GM19438 (cell line): Measurements from ENCODE around the gene RHBDD1.
"Not testable (repeated sequence)": the region's sequence is repeated elsewhere in the genome, so short reads cannot be mapped to it uniquely, and the experiment has no call there.

Source experiments
- ATAC-seq: cut with Tn5 transposase; IDR thresholded peaks from one replicate; pipeline ENCODE4 v1.9.1; 2021; ENCODE audit warnings: low read depth; ENCODE audit not compliant: unreplicated experiment

Gene RHBDD1

DNA sequence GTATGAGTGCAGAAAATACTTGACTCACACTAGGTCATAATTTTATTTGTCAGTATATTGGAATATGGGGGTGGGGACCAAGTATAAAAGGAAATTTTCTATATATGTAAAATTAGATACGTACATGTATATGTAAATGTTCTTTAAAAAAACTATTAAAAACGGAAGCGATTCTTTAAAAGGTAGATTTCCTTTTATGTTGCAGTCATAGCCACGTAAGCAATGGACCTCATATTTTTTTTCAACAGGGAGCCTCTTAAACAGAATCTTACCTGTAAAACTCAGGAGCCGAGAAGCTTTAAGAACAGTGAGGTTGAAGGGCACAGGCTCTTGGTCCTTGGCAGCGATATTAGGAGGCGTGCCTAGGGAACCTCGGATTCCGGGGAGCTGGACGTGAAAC, 3.3 kb downstream of the RHBDD1 start:
- no peak for ATAC-seq

- no peak for ATAC-seq
These were observed 4.1 kb downstream of the RHBDD1 start for GRCh38 chr2:226839951-226840350.

DNA sequence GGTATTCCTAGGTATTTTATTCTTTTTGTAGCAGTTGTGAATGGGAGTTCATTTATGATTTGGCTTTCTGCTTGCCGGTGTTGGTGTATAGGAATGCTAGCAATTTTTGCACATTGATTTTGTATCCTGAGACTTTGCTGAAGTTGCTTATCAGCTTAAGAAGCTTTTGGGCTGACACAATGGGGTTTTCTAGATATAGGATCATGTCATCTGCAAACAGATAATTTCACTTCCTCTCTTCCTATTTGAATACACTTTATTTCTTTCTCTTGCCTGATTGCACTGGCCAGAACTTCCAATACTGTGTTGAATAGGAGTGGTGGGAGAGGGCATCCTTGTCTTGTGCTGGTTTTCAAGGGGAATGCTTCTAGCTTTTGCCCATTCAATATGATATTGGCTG, 7.1 kb downstream of the RHBDD1 start:
- not testable (repeated sequence) for ATAC-seq

DNA sequence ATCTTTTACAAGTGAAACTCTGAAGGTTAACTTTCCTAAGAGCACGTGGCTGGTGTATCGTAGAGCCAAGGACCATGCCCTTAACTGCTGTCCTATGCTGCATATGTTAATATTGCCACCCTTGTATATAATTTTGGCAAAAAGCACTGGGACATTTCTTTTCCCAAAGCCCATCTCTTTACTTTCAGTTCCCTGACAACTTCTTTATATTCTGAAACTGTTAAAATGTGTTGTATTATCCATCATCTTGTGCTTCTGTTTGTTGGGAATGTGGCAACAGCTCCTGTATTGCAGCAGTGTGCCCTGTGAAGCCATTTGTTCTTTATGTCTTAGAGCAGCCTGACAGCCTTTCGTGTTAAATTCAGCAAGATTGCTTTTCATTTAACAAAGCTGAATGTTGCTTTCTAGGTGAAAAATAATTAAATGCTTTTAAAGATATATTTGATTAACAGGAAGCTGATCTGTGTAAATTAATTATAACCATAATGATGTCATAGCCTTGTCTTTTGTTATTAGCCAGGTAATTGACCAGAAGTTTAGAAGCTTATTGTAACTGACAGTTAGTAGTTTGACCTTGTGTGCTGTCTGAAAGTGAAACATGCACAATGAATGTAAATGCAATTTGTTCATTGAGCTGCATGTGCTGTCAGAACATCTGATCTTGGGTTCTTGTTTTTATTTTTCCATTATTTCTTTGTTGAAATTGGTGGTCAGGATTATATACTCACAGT, 9.7 kb downstream of the RHBDD1 start:
- no peak for ATAC-seq

DNA sequence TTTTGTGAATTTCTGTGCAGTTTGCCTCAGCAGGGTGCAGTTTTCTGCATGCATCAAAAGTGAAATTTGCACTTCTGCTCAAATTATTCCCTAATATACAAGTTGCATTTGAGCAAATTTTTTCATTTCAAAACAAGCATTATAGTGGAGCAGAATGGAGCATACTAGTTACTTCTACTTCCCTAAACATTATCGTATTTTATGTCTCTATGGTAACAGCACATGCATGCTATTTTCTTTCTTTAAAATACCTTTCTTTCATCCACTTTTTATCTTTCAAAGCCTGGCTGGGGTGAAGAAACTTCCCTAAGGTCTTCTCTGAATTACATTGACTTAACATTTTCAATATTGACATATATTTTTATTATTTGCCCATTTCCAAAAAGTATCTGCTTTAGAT, 11.2 kb downstream of the RHBDD1 start:
- no peak for ATAC-seq

- no peak for ATAC-seq
These were observed 11.7 kb downstream of the RHBDD1 start for GRCh38 chr2:226847511-226847910.

- ATAC-seq, result no peak
These were observed 13.5 kb downstream of the RHBDD1 start for GRCh38 chr2:226849349-226849748.

GRCh38 chr2:226850024-226850423, 14.2 kb downstream of the RHBDD1 start:
- no peak for ATAC-seq

- ATAC-seq, result no peak
These were observed 19.9 kb downstream of the RHBDD1 start for GRCh38 chr2:226855787-226856186.

- peak; percentile 50 for ATAC-seq
These were observed 24.2 kb downstream of the RHBDD1 start for GRCh38 chr2:226860087-226860486.

DNA sequence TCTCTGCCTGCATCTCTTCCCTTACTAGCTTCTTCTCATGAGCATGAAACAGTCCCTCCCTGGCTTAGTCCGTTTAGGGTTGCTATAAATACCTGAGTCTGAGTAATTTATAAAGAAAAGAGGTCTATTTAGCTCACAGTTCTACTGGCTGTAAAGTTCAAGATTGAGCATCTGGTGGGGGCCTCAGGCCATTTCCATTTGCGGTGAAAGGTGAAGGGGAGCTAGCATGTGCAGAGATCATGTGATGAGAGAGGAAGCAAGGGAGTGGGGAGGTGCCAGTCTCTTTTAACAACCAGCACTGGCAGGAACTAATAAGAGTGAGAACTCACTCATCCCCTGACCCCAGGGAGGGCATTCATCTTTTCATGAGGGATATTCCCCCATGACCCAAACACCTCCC, 26.8 kb downstream of the RHBDD1 start:
- ATAC-seq, result peak; percentile 41

GRCh38 chr2:226865273-226865672, 29.4 kb downstream of the RHBDD1 start:
- no peak for ATAC-seq

DNA sequence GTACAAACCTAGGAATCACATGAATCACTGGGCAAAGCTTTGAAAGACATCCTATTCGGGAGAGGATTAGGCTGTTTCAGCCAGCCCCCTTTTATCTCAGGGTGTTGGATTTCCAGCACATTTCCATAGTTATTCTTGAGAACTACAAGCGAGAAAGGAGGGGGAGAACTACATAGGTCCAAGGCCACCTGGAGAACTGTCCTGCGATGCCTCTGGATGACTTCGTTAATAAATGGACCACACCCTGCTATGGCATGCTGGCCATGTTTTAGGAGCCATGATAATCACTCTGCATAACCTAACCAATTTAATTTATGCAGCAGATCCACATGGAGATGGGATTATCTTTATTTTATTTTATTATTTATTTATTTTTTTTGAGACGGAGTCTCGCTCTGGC, 29.9 kb downstream of the RHBDD1 start:
- no peak for ATAC-seq

DNA sequence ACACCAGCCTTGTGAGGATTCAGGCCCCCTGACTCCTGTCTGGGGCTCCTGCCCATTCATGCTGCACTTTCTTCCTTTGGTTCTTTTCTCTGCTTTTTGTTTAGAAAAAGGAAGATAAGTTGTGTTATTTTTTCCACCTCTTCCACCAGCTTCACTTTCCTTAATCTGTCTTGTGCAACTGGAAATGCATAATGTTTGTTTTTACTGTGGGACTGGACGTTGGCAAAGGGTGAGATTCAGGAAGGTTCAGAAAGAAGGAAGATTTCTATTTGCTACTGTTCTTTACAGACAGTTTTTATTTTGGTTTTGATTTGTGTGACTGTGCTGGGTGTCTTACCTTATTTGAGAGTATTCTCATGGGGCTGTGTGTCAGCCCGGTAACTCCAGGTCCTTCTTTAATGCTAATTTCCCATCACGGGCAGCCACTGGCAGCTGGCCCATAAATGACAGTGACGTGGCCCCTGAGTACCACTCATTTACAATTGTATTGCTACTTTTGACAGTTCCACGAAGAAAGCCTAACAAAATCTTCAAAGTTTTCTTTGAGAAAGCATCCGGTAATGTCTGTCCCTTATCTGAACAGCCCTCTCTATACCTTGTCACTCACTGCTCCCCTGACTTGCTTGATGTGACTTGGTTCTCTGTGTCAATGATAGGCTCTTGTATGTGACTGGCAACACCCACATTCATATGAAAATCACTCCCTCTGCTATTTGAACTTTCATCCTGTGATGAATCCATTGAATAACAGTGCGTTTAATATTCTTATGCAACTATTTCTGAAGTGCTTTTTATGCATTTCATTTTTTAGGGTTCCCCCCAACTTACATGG, 32.7 kb downstream of the RHBDD1 start:
- no peak for ATAC-seq

- no peak for ATAC-seq
These were observed 33.5 kb downstream of the RHBDD1 start for GRCh38 chr2:226869371-226869770.

DNA sequence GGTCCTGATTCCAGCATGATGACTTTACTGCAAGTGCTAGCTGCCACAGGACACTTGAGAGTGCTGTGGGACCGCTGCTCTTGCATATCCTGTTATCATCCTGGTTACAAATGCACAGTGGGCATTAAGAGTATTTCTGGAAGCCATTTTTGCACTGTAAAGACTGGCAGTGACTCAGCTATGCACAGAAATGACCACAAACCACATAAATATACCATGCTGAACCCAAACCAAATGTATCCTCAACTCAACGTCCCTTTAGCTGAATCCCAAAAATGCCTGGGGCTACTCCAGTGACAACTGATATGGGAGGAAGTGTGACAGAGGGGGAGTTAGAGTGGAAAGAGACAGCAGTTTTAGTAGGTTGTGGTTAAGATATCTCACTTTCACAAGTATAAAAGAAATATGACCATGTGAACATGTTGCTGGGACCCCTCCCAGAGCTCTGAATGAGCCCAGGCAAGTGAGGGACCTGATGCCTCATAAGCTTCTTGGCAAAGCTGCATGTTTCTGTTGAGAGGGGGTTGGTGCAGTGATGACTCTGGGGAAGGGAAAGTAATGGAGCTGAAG, 37.3 kb downstream of the RHBDD1 start:
- ATAC-seq, result peak; percentile 74

GRCh38 chr2:226873826-226874225, 38.0 kb downstream of the RHBDD1 start:
- ATAC-seq, result no peak

GRCh38 chr2:226874749-226875148, 38.9 kb downstream of the RHBDD1 start:
- no peak for ATAC-seq

- ATAC-seq, result no peak
These were observed 39.8 kb downstream of the RHBDD1 start for GRCh38 chr2:226875438-226876225.

GRCh38 chr2:226877491-226877890, 41.6 kb downstream of the RHBDD1 start:
- no peak for ATAC-seq

DNA sequence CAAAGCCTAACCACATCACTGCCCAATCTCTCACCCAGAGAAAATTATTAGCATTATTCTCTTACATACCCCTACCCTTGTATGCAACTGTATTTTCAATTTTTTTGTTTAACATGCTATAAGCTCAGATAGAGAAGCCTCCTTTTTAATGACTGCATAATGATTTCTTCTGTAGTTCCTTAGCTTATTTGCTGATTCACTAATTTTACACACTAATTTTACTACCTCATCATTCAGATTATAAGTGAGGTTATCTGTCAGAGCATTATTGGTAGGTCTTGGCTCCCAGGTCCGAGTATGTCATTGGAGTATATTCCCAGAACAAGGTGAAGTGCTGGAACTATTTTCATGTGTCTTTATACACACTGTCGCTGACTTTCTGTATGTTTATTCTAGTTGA, 45.4 kb downstream of the RHBDD1 start:
- ATAC-seq, result no peak
